B cell (primary cell): Measurements from ENCODE around the gene EHD4. TPM values are rescaled to one million over a fixed set of nuclear protein-coding genes. Genes with fewer than 3 reads are reported as not detected.

Source experiments
- ATAC-seq: fragments of 200-7000 bp; cut with Tn5 transposase; one replicate; pipeline ENCODE4 v1.10.0; 2021; ENCODE audit warnings: low read depth, mild to moderate bottlenecking, moderate number of reproducible peaks, moderate library complexity
- CTCF ChIA-PET: fragments of 350-600 bp; sonication (Branson Sonifier 250); formaldehyde crosslinking; loops from one replicate; lab custom pipeline; 2021; ENCODE audit warnings: antibody characterized with exemption, inconsistent platforms; lab: Charles Lee
- POLR2A ChIA-PET: fragments of 350-600 bp; sonication (Branson Sonifier 250); formaldehyde crosslinking; loops from one replicate; lab custom pipeline; 2021; ENCODE audit warnings: antibody characterized with exemption; lab: Charles Lee
- DNase-seq: peaks from one replicate; pipeline ENCODE4 v3.0.0; 2013
- H2AFZ ChIP-seq: 2 replicates; pipeline ENCODE4 v1.6.1; 2012; ENCODE audit warnings: mild to moderate bottlenecking, low read depth, low read length; ENCODE audit not compliant: insufficient read depth, poor library complexity, severe bottlenecking
- H3K27ac ChIP-seq, 2 donors: 1 replicate in 1 of 2; 2 replicates in 1 of 2; pipeline ENCODE4 v1.5.1; 2012 to 2013; ENCODE audit warnings: low read length in 2 of 2, mild to moderate bottlenecking in 2 of 2, moderate library complexity in 1 of 2
- H3K27me3 ChIP-seq, 4 experiments: fragments of 200-600 bp in 1 of 4; sonication (generic) in 1 of 4; replicated peaks in 1 of 4; 1 replicate in 2 of 4; 2 replicates in 2 of 4; pipeline versions ENCODE4 v1.6.1 to v1.7.0; 2013 to 2016; ENCODE audit warnings: low read length in 3 of 4, mild to moderate bottlenecking in 2 of 4, mixed read lengths in 1 of 4, moderate library complexity in 1 of 4; ENCODE audit not compliant: insufficient read depth in 4 of 4, control insufficient read depth in 3 of 4; ENCODE audit errors: control extremely low read depth in 1 of 4
- H3K36me3 ChIP-seq, 2 experiments: replicated peaks in 1 of 2; 1 replicate in 1 of 2; 2 replicates in 1 of 2; pipeline versions ENCODE4 v1.6.1 to v1.7.1; 2013; ENCODE audit warnings: low read length in 1 of 2; ENCODE audit not compliant: insufficient read depth in 2 of 2, control insufficient read depth in 1 of 2; ENCODE audit errors: control extremely low read depth in 1 of 2, extremely low read depth in 1 of 2
- H3K4me1 ChIP-seq, 2 donors: fragments of 200-600 bp in 1 of 2; sonication (generic) in 1 of 2; 1 replicate in 1 of 2; 2 replicates in 1 of 2; pipeline versions ENCODE4 v1.5.1 to v1.6.1; 2013 to 2017; ENCODE audit warnings: low read length in 2 of 2; ENCODE audit not compliant: control insufficient read depth in 2 of 2, insufficient read depth in 2 of 2
- H3K4me2 ChIP-seq: replicated peaks from 2 replicates; pipeline ENCODE3; 2012; ENCODE audit warnings: mild to moderate bottlenecking, low read depth, low read length; ENCODE audit not compliant: poor library complexity, severe bottlenecking
- H3K4me3 ChIP-seq, 5 experiments: fragments of 200-600 bp in 1 of 5; sonication (generic) in 1 of 5; 1 replicate in 3 of 5; 2 replicates in 2 of 5; pipeline versions ENCODE4 v1.5.1 to v1.7.0; 2011 to 2016; ENCODE audit warnings: low read length in 4 of 5, mild to moderate bottlenecking in 4 of 5, low read depth in 2 of 5, control low read depth in 1 of 5, moderate library complexity in 1 of 5; ENCODE audit not compliant: insufficient read depth in 1 of 5; ENCODE audit errors: control extremely low read depth in 1 of 5, extremely low read depth in 1 of 5
- H3K79me2 ChIP-seq: fragments of 200-600 bp; sonication (generic); one replicate; pipeline ENCODE4 v1.6.0; 2016; ENCODE audit warnings: low read length; ENCODE audit not compliant: control insufficient read depth, insufficient read depth
- H3K9ac ChIP-seq: fragments of 200-600 bp; sonication (generic); 2 replicates; pipeline ENCODE4 v1.6.1; 2017; ENCODE audit warnings: mild to moderate bottlenecking, low read length, moderate library complexity
- H3K9me3 ChIP-seq, 3 donors: one replicate each; pipeline versions ENCODE4 v1.6.1 to v1.7.1; 2013; ENCODE audit warnings: low read length in 2 of 3; ENCODE audit not compliant: control insufficient read depth in 2 of 3, insufficient read depth in 1 of 3; ENCODE audit errors: control extremely low read depth in 1 of 3
- H4K20me1 ChIP-seq: 2 replicates; pipeline ENCODE4 v1.6.0; 2012; ENCODE audit warnings: mild to moderate bottlenecking, low read length; ENCODE audit not compliant: insufficient read depth, control insufficient read depth, poor library complexity, severe bottlenecking
- H3K27ac Mint-ChIP-seq: one replicate; pipeline ENCODE4 v1.8.0; 2021; ENCODE audit warnings: mixed read lengths
- H3K27me3 Mint-ChIP-seq: one replicate; pipeline ENCODE4 v1.8.0; 2021; ENCODE audit warnings: mixed read lengths
- H3K4me1 Mint-ChIP-seq: one replicate; pipeline ENCODE4 v1.8.0; 2021; ENCODE audit warnings: mixed read lengths
- H3K4me3 Mint-ChIP-seq: one replicate; pipeline ENCODE4 v1.8.0; 2021; ENCODE audit warnings: mixed read lengths
- H3K9me3 Mint-ChIP-seq: one replicate; pipeline ENCODE4 v1.8.0; 2022; ENCODE audit warnings: mixed read lengths; ENCODE audit not compliant: insufficient read depth
- EZH2 ChIP-seq: IDR thresholded peaks from 2 replicates; pipeline ENCODE4 v1.6.1; 2012; ENCODE audit warnings: borderline replicate concordance, low read depth, mild to moderate bottlenecking, moderate library complexity, low read length; ENCODE audit not compliant: insufficient read depth, poor library complexity, severe bottlenecking
- WGBS: methylation state at CpG from one replicate; pipeline ENCODE4 v1.1.5; 2013; ENCODE audit warnings: missing lambda C conversion rate; ENCODE audit not compliant: insufficient coverage; 5-methylcytosine and 5-hydroxymethylcytosine counted together
- intact Hi-C: fragments of 100-400 bp; cut with micrococcal nuclease; formaldehyde crosslinking; loops from one replicate; pipeline ENCODE4 v1.10.0; 2022
- polyA plus RNA-seq: library from polyadenylated mRNA; depleted of rRNA; stranded (reverse); fragments of >200 nt; gene quantifications from 2 replicates; pipeline ENCODE4 v1.2.3, GENCODE V29; 2012
- total RNA-seq, 2 donors: library from RNA; stranded (reverse); fragments of 120-200 nt in 1 of 2; gene quantifications; 1 replicate in 1 of 2; 2 replicates in 1 of 2; pipeline versions ENCODE4 v1.2.3 to v1.2.4, GENCODE V29; 2013 to 2022
- TF ChIP-seq, protein P1 (sequence below): fragments of 200-600 bp; IDR thresholded peaks from one replicate; pipeline ENCODE4 v1.8.0; 2022; ENCODE audit warnings: antibody characterized with exemption, mild to moderate bottlenecking

Gene EHD4
- total and polyA plus RNA-seq, 2 donors (not counting 1 experiment from before 2014, with no cell fraction given), result 3.1 to 12.7 TPM

DNA sequence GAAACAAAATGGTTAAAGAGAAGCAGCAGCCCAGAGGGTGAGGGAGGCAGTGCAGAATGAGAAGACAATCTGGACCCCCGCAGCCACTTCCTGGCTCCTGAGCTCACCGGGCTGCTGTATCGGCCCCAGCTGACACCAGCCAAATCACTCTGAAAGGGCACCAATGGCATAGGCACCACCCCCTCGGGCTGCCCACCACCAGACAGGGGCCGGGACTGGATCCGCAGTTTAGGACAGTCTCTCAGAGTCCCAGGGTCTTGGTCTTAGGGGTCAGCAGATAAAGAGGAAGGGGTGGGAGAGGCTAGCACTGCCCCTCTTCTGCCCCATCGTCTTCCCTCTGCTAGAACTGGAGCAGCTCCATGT lies 17.9 kb upstream of the EHD4 start:
- CTCF ChIA-PET, result interaction anchor here (0.7 to 8.8 kb wide), 28 partner anchors 8 to 478 kb away, joined by 3 to 113 read pairs (median 6); partner anchors contain the start of genes EHD4 and MAPKBP1
- H3K27me3 ChIP-seq, result peaks cover 0 to 9% (median 4%) of the 10 kb centered on the region in 4 experiments
- ATAC-seq, result no peak
- no peak for DNase-seq
- TF ChIP-seq EZH2, result no peak
- TF ChIP-seq, protein P1, sequence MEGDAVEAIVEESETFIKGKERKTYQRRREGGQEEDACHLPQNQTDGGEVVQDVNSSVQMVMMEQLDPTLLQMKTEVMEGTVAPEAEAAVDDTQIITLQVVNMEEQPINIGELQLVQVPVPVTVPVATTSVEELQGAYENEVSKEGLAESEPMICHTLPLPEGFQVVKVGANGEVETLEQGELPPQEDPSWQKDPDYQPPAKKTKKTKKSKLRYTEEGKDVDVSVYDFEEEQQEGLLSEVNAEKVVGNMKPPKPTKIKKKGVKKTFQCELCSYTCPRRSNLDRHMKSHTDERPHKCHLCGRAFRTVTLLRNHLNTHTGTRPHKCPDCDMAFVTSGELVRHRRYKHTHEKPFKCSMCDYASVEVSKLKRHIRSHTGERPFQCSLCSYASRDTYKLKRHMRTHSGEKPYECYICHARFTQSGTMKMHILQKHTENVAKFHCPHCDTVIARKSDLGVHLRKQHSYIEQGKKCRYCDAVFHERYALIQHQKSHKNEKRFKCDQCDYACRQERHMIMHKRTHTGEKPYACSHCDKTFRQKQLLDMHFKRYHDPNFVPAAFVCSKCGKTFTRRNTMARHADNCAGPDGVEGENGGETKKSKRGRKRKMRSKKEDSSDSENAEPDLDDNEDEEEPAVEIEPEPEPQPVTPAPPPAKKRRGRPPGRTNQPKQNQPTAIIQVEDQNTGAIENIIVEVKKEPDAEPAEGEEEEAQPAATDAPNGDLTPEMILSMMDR, result no peak
- POLR2A ChIA-PET, result no interaction called here
- H3K9me3 ChIP-seq, result no peaks in the 10 kb centered on the region
- intact Hi-C loops, result no loop called here
- H3K9ac ChIP-seq, result no peak overlapping the region
- H3K4me1 ChIP-seq, result no peaks in the 10 kb centered on the region
- H3K4me3 ChIP-seq, result no peak overlapping the region
- H2AFZ ChIP-seq, result no peak overlapping the region
- Mint-ChIP-seq H3K27ac (no peak overlapping the region), H3K27me3 (no peaks in the 10 kb centered on the region), H3K9me3 (no peaks in the 10 kb centered on the region), H3K4me1 (no peaks in the 10 kb centered on the region), H3K4me3 (no peak overlapping the region)
- H3K36me3 ChIP-seq, result no peaks in the 10 kb centered on the region
- no peak overlapping the region for H3K4me2 ChIP-seq
- no peaks in the 10 kb centered on the region for H3K79me2 ChIP-seq
- no peak overlapping the region for H3K27ac ChIP-seq
- WGBS, result 51% methylated on average over 6 of the region's 7 CpGs
- no peaks in the 10 kb centered on the region for H4K20me1 ChIP-seq

DNA sequence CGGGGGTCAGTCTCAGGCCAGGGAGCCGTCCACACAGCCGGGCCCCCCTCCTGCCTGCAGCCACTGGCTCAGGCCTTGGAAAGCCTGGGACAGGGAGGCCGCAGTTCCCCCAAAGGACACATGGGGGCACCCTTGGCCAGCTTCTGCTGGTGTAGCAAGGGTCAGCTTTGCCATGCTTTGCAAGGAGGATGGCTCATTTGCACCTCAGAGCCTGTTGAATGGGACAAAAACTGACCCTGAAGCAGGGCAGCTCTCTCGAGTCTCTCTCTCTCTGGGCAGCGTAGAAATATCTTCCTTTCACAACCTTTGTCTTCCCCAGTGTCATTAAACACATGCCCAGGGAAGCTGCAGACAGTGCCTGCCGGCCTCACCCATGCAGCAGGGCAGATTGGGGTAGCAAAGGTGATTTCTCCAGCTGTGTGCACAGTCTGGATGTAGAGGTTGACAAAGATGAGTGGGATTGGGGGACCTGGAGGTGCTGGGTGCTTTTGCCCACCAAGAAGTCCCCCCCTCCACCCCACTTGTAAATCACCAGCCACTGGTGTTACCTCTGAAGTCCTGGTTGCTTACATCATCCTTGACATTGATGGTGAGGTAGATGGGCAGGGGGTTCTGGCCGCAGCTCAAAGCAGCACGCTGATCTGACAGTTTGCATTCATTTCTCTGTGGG lies 17.4 kb upstream of the EHD4 start:
- H3K79me2 ChIP-seq, result no peaks in the 10 kb centered on the region
- CTCF ChIA-PET, result interaction anchor here (0.6 to 8.8 kb wide), 35 partner anchors 8 to 479 kb away, joined by 3 to 113 read pairs (median 5); partner anchors contain the start of genes EHD4 and MAPKBP1
- Mint-ChIP-seq H3K4me1 (no peaks in the 10 kb centered on the region), H3K27me3 (no peaks in the 10 kb centered on the region), H3K9me3 (no peaks in the 10 kb centered on the region), H3K4me3 (no peak overlapping the region), H3K27ac (no peak overlapping the region)
- 32% methylated on average over 9 of the region's 9 CpGs for WGBS
- no peak overlapping the region for H3K27ac ChIP-seq
- POLR2A ChIA-PET, result no interaction called here
- no peak overlapping the region for H3K4me3 ChIP-seq
- peak; percentile 99 for ATAC-seq
- intact Hi-C loops, result loop anchor here (1.0 to 2.0 kb wide), 2 partner anchors 95 to 481 kb away; no protein-coding TSS in a partner anchor
- DNase-seq, result peak; percentile 82
- TF ChIP-seq, protein P1, result peak; percentile 99
- TF ChIP-seq EZH2, result no peak
- no peaks in the 10 kb centered on the region for H3K9me3 ChIP-seq
- H3K36me3 ChIP-seq, result no peaks in the 10 kb centered on the region
- no peak overlapping the region for H3K9ac ChIP-seq
- no peaks in the 10 kb centered on the region for H4K20me1 ChIP-seq
- H3K4me1 ChIP-seq, result no peaks in the 10 kb centered on the region
- H2AFZ ChIP-seq, result no peak overlapping the region
- H3K27me3 ChIP-seq, result peaks cover 0 to 9% (median 4%) of the 10 kb centered on the region in 4 experiments
- no peak overlapping the region for H3K4me2 ChIP-seq
